ENCODE data around the gene GALNT10.

Gene GALNT10

GRCh38 chr5:154464438-154464837 lies 273.9 kb downstream of the GALNT10 start:
- no peak overlapping the region for H3K18ac ChIP-seq (ENCODE audit: low read length)
- H3K27ac ChIP-seq (ENCODE audit: low read depth, low read length): no peak overlapping the region
- H3K9ac ChIP-seq (ENCODE audit: low read length): no peak overlapping the region
- no peak overlapping the region for H2AK5ac ChIP-seq (ENCODE audit: low read length)
- no peak overlapping the region for H3K4ac ChIP-seq (ENCODE audit: low read depth, low read length)
- H3K4me2 ChIP-seq (ENCODE audit: low read length): no peak overlapping the region
- no CpG with 5 or more reads among the region's 1 CpG for WGBS (ENCODE audit: extremely low coverage, insufficient coverage, low lambda C conversion rate)
- no peak overlapping the region for H2BK15ac ChIP-seq (replicated peaks; ENCODE audit: low read depth)
- H3K56ac ChIP-seq (ENCODE audit: low read length): no peak overlapping the region
- no peaks in the 10 kb centered on the region for H3K79me1 ChIP-seq (ENCODE audit: low read length)
- H4K8ac ChIP-seq (ENCODE audit: low read depth, low read length): no peak overlapping the region
- no peaks in the 10 kb centered on the region for H3K36me3 ChIP-seq (ENCODE audit: control insufficient read depth, insufficient read depth, low read length)
- peaks cover 2% of the 10 kb centered on the region for H3K27me3 ChIP-seq (ENCODE audit: insufficient read depth, low read length, poor library complexity)
- H3K4me1 ChIP-seq (ENCODE audit: control insufficient read depth, low read depth, low read length): no peaks in the 10 kb centered on the region
- no peak overlapping the region for H2BK120ac ChIP-seq (ENCODE audit: low read depth, low read length)
- no peak overlapping the region for H2BK5ac ChIP-seq (ENCODE audit: low read length)
- DNase-seq: no peak
- H3K4me3 ChIP-seq (ENCODE audit: low read length): no peak overlapping the region
- H3K79me2 ChIP-seq (ENCODE audit: control insufficient read depth, insufficient read depth, low read length): no peaks in the 10 kb centered on the region
- H3K23ac ChIP-seq (ENCODE audit: low read length): no peak overlapping the region
- no peak overlapping the region for H4K5ac ChIP-seq (ENCODE audit: low read length)

- no peak overlapping the region for H3K9ac ChIP-seq (ENCODE audit: low read length)
- H2BK5ac ChIP-seq (ENCODE audit: low read length): no peak overlapping the region
- no peaks in the 10 kb centered on the region for H3K36me3 ChIP-seq (ENCODE audit: control insufficient read depth, insufficient read depth, low read length)
- no peak overlapping the region for H3K56ac ChIP-seq (ENCODE audit: low read length)
- no peaks in the 10 kb centered on the region for H3K4me1 ChIP-seq (ENCODE audit: control insufficient read depth, low read depth, low read length)
- H3K23ac ChIP-seq (ENCODE audit: low read length): no peak overlapping the region
- H4K8ac ChIP-seq (ENCODE audit: low read depth, low read length): no peak overlapping the region
- WGBS (ENCODE audit: extremely low coverage, insufficient coverage, low lambda C conversion rate): no CpG with 5 or more reads among the region's 6 CpGs
- H2AK5ac ChIP-seq (ENCODE audit: low read length): no peak overlapping the region
- H3K79me2 ChIP-seq (ENCODE audit: control insufficient read depth, insufficient read depth, low read length): no peaks in the 10 kb centered on the region
- H3K27me3 ChIP-seq (ENCODE audit: insufficient read depth, low read length, poor library complexity): peaks cover 6% of the 10 kb centered on the region
- H3K18ac ChIP-seq (ENCODE audit: low read length): no peak overlapping the region
- no peak overlapping the region for H2BK120ac ChIP-seq (ENCODE audit: low read depth, low read length)
- H3K4me2 ChIP-seq (ENCODE audit: low read length): no peak overlapping the region
- H3K79me1 ChIP-seq (ENCODE audit: low read length): no peaks in the 10 kb centered on the region
- H3K4ac ChIP-seq (ENCODE audit: low read depth, low read length): no peak overlapping the region
- no peak overlapping the region for H4K5ac ChIP-seq (ENCODE audit: low read length)
- H3K27ac ChIP-seq (ENCODE audit: low read depth, low read length): no peak overlapping the region
- H2BK15ac ChIP-seq (replicated peaks; ENCODE audit: low read depth): no peak overlapping the region
- DNase-seq: no peak
- H3K4me3 ChIP-seq (ENCODE audit: low read length): no peak overlapping the region
Observed at GRCh38 chr5:154465169-154465568, 274.6 kb downstream of the GALNT10 start.

GRCh38 chr5:154466147-154466546 lies 275.6 kb downstream of the GALNT10 start:
- DNase-seq: no peak
- Histone ChIP-seq H3K56ac (ENCODE audit: low read length) (no peak overlapping the region), H3K4ac (ENCODE audit: low read depth, low read length) (no peak overlapping the region), H3K27me3 (ENCODE audit: insufficient read depth, low read length, poor library complexity) (peaks cover 13% of the 10 kb centered on the region), H3K4me3 (ENCODE audit: low read length) (no peak overlapping the region), H3K4me2 (ENCODE audit: low read length) (no peak overlapping the region), H3K79me1 (ENCODE audit: low read length) (no peaks in the 10 kb centered on the region), H2BK15ac (replicated peaks; ENCODE audit: low read depth) (no peak overlapping the region), H4K8ac (ENCODE audit: low read depth, low read length) (no peak overlapping the region), H3K4me1 (ENCODE audit: control insufficient read depth, low read depth, low read length) (no peaks in the 10 kb centered on the region), H3K27ac (ENCODE audit: low read depth, low read length) (no peak overlapping the region), H3K18ac (ENCODE audit: low read length) (no peak overlapping the region), H3K79me2 (ENCODE audit: control insufficient read depth, insufficient read depth, low read length) (no peaks in the 10 kb centered on the region), H3K36me3 (ENCODE audit: control insufficient read depth, insufficient read depth, low read length) (no peaks in the 10 kb centered on the region), H4K5ac (ENCODE audit: low read length) (no peak overlapping the region), H2BK5ac (ENCODE audit: low read length) (no peak overlapping the region), H2AK5ac (ENCODE audit: low read length) (no peak overlapping the region), H3K23ac (ENCODE audit: low read length) (peak overlapping the region; percentile 31), H2BK120ac (ENCODE audit: low read depth, low read length) (no peak overlapping the region), H3K9ac (ENCODE audit: low read length) (no peak overlapping the region)
- WGBS (ENCODE audit: extremely low coverage, insufficient coverage, low lambda C conversion rate): no CpG with 5 or more reads among the region's 5 CpGs

GRCh38 chr5:154466671-154467070 lies 276.1 kb downstream of the GALNT10 start:
- peak; percentile 5 for DNase-seq
- Histone ChIP-seq H3K36me3 (ENCODE audit: control insufficient read depth, insufficient read depth, low read length) (no peaks in the 10 kb centered on the region), H3K79me2 (ENCODE audit: control insufficient read depth, insufficient read depth, low read length) (no peaks in the 10 kb centered on the region), H3K27me3 (ENCODE audit: insufficient read depth, low read length, poor library complexity) (peaks cover 16% of the 10 kb centered on the region), H2AK5ac (ENCODE audit: low read length) (no peak overlapping the region), H3K23ac (ENCODE audit: low read length) (no peak overlapping the region), H3K9ac (ENCODE audit: low read length) (no peak overlapping the region), H2BK5ac (ENCODE audit: low read length) (no peak overlapping the region), H3K4ac (ENCODE audit: low read depth, low read length) (no peak overlapping the region), H3K79me1 (ENCODE audit: low read length) (no peaks in the 10 kb centered on the region), H3K4me3 (ENCODE audit: low read length) (no peak overlapping the region), H3K56ac (ENCODE audit: low read length) (no peak overlapping the region), H3K18ac (ENCODE audit: low read length) (no peak overlapping the region), H3K4me2 (ENCODE audit: low read length) (no peak overlapping the region), H4K5ac (ENCODE audit: low read length) (no peak overlapping the region), H3K27ac (ENCODE audit: low read depth, low read length) (no peak overlapping the region), H2BK120ac (ENCODE audit: low read depth, low read length) (no peak overlapping the region), H4K8ac (ENCODE audit: low read depth, low read length) (no peak overlapping the region), H3K4me1 (ENCODE audit: control insufficient read depth, low read depth, low read length) (no peaks in the 10 kb centered on the region), H2BK15ac (replicated peaks; ENCODE audit: low read depth) (no peak overlapping the region)
- WGBS (ENCODE audit: extremely low coverage, insufficient coverage, low lambda C conversion rate): no CpG with 5 or more reads among the region's 5 CpGs

GRCh38 chr5:154467655-154468354 lies 277.3 kb downstream of the GALNT10 start:
- Histone ChIP-seq H3K4me1 (ENCODE audit: control insufficient read depth, low read depth, low read length) (no peaks in the 10 kb centered on the region), H3K4me3 (ENCODE audit: low read length) (no peak overlapping the region), H3K23ac (ENCODE audit: low read length) (no peak overlapping the region), H2BK5ac (ENCODE audit: low read length) (no peak overlapping the region), H3K56ac (ENCODE audit: low read length) (peak overlapping the region; percentile 38), H3K4me2 (ENCODE audit: low read length) (no peak overlapping the region), H3K79me1 (ENCODE audit: low read length) (no peaks in the 10 kb centered on the region), H4K5ac (ENCODE audit: low read length) (no peak overlapping the region), H3K9ac (ENCODE audit: low read length) (no peak overlapping the region), H3K18ac (ENCODE audit: low read length) (no peak overlapping the region), H2BK120ac (ENCODE audit: low read depth, low read length) (no peak overlapping the region), H4K8ac (ENCODE audit: low read depth, low read length) (no peak overlapping the region), H2AK5ac (ENCODE audit: low read length) (no peak overlapping the region), H2BK15ac (replicated peaks; ENCODE audit: low read depth) (no peak overlapping the region), H3K27ac (ENCODE audit: low read depth, low read length) (no peak overlapping the region), H3K36me3 (ENCODE audit: control insufficient read depth, insufficient read depth, low read length) (no peaks in the 10 kb centered on the region), H3K27me3 (ENCODE audit: insufficient read depth, low read length, poor library complexity) (peaks cover 19% of the 10 kb centered on the region), H3K79me2 (ENCODE audit: control insufficient read depth, insufficient read depth, low read length) (no peaks in the 10 kb centered on the region), H3K4ac (ENCODE audit: low read depth, low read length) (no peak overlapping the region)
- peak; percentile 84 for DNase-seq
- WGBS (ENCODE audit: extremely low coverage, insufficient coverage, low lambda C conversion rate): no CpG with 5 or more reads among the region's 18 CpGs

GRCh38 chr5:154470137-154470536 lies 279.6 kb downstream of the GALNT10 start:
- Histone ChIP-seq H3K79me1 (ENCODE audit: low read length) (peaks cover 3% of the 10 kb centered on the region), H3K27me3 (ENCODE audit: insufficient read depth, low read length, poor library complexity) (peaks cover 36% of the 10 kb centered on the region), H3K23ac (ENCODE audit: low read length) (no peak overlapping the region), H3K56ac (ENCODE audit: low read length) (no peak overlapping the region), H3K79me2 (ENCODE audit: control insufficient read depth, insufficient read depth, low read length) (no peaks in the 10 kb centered on the region), H3K4me1 (ENCODE audit: control insufficient read depth, low read depth, low read length) (peaks cover 12% of the 10 kb centered on the region), H3K4ac (ENCODE audit: low read depth, low read length) (no peak overlapping the region), H2BK120ac (ENCODE audit: low read depth, low read length) (no peak overlapping the region), H3K27ac (ENCODE audit: low read depth, low read length) (no peak overlapping the region), H2AK5ac (ENCODE audit: low read length) (no peak overlapping the region), H4K5ac (ENCODE audit: low read length) (no peak overlapping the region), H3K4me2 (ENCODE audit: low read length) (no peak overlapping the region), H3K4me3 (ENCODE audit: low read length) (no peak overlapping the region), H2BK5ac (ENCODE audit: low read length) (no peak overlapping the region), H3K18ac (ENCODE audit: low read length) (no peak overlapping the region), H4K8ac (ENCODE audit: low read depth, low read length) (no peak overlapping the region), H2BK15ac (replicated peaks; ENCODE audit: low read depth) (no peak overlapping the region), H3K36me3 (ENCODE audit: control insufficient read depth, insufficient read depth, low read length) (no peaks in the 10 kb centered on the region), H3K9ac (ENCODE audit: low read length) (no peak overlapping the region)
- WGBS (ENCODE audit: extremely low coverage, insufficient coverage, low lambda C conversion rate): no CpG with 5 or more reads among the region's 2 CpGs
- no peak for DNase-seq

All from mesendoderm (in vitro differentiated cells).